Activated CD4-positive, CD25-positive, alpha-beta regulatory T cell treated with anti-CD3 and anti-CD28 coated beads, Interleukin-2, amount 50 U/mL, for 16 hours (primary cell): ENCODE results near the gene GJB1.
"Not testable (repeated sequence)": the region's sequence is repeated elsewhere in the genome, so short reads cannot be mapped to it uniquely, and the experiment has no call there.

Experiments
- DNase-seq: peaks from one replicate; pipeline ENCODE4 v3.0.0-alpha.2; 2020; ENCODE audit warnings: low read depth, low spot score

The GJB1 gene

GRCh38 chrX:71222929-71223328 lies at the start of gene GJB1:
TSS of gene GJB1 (plus strand) at chrX:71223224. CDS start at chrX:71223708, 484 bp downstream.
- no peak for DNase-seq

- DNase-seq = no peak
Observed at GRCh38 chrX:71173440-71173839, 49.6 kb upstream of the GJB1 start.

- no peak for DNase-seq
Observed at GRCh38 chrX:71174795-71175194, 48.2 kb upstream of the GJB1 start.

GRCh38 chrX:71175531-71175930 lies 47.5 kb upstream of the GJB1 start:
- no peak for DNase-seq

GRCh38 chrX:71177327-71177726 lies 45.7 kb upstream of the GJB1 start:
- DNase-seq = no peak

- no peak for DNase-seq
Observed at GRCh38 chrX:71178908-71179307, 44.1 kb upstream of the GJB1 start.

GRCh38 chrX:71180579-71181265 lies 42.3 kb upstream of the GJB1 start:
- DNase-seq = not testable (repeated sequence)

- DNase-seq = no peak
Observed at GRCh38 chrX:71181558-71181909, 41.5 kb upstream of the GJB1 start.

GRCh38 chrX:71181910-71182799 lies 40.9 kb upstream of the GJB1 start:
- peak; percentile 63 for DNase-seq

GRCh38 chrX:71182871-71183270 lies 40.2 kb upstream of the GJB1 start:
- no peak for DNase-seq

GRCh38 chrX:71183341-71183740 lies 39.7 kb upstream of the GJB1 start:
- no peak for DNase-seq

- no peak for DNase-seq
Observed at GRCh38 chrX:71184092-71184491, 38.9 kb upstream of the GJB1 start.

GRCh38 chrX:71184803-71185495 lies 38.1 kb upstream of the GJB1 start:
- DNase-seq = no peak

- no peak for DNase-seq
Observed at GRCh38 chrX:71191248-71191647, 31.8 kb upstream of the GJB1 start.

- DNase-seq = no peak
Observed at GRCh38 chrX:71195964-71196649, 26.9 kb upstream of the GJB1 start.

GRCh38 chrX:71198066-71198465 lies 25.0 kb upstream of the GJB1 start:
- no peak for DNase-seq

GRCh38 chrX:71199252-71200008 lies 23.6 kb upstream of the GJB1 start:
- no peak for DNase-seq

- DNase-seq = no peak
Observed at GRCh38 chrX:71210816-71211215, 12.2 kb upstream of the GJB1 start.

- no peak for DNase-seq
Observed at GRCh38 chrX:71212536-71212935, 10.5 kb upstream of the GJB1 start.

- DNase-seq = no peak
Observed at GRCh38 chrX:71214152-71214551, 8.9 kb upstream of the GJB1 start.
